ENCODE results near the gene GLI1.

DNA sequence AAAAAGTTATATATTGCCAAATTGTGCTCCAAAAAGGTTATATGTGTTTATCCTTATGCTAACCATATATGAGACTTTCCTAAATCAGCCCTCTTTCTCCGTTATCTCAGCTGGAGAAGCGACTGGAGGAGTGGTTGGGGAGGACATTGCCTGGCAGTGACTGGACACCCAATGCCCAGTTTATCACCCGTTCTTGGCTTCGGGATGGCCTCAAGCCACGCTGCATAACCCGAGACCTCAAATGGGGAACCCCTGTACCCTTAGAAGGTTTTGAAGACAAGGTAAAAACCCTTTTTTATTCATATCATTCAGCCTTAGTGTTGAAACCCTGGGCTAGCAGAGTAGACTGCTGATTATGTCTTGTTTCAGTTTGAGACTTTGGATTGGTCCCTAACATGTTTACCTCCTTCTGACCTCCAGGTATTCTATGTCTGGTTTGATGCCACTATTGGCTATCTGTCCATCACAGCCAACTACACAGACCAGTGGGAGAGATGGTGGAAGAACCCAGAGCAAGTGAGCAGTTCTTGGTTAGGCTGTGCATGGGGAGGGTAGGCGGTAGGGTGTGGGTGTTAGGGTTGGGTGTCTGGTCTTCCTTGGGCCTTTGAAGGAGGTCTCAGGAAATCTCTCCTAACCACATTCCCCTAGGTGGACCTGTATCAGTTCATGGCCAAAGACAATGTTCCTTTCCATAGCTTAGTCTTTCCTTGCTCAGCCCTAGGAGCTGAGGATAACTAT, 52.2 kb downstream of the GLI1 start:
- TF ChIP-seq, protein P1, sequence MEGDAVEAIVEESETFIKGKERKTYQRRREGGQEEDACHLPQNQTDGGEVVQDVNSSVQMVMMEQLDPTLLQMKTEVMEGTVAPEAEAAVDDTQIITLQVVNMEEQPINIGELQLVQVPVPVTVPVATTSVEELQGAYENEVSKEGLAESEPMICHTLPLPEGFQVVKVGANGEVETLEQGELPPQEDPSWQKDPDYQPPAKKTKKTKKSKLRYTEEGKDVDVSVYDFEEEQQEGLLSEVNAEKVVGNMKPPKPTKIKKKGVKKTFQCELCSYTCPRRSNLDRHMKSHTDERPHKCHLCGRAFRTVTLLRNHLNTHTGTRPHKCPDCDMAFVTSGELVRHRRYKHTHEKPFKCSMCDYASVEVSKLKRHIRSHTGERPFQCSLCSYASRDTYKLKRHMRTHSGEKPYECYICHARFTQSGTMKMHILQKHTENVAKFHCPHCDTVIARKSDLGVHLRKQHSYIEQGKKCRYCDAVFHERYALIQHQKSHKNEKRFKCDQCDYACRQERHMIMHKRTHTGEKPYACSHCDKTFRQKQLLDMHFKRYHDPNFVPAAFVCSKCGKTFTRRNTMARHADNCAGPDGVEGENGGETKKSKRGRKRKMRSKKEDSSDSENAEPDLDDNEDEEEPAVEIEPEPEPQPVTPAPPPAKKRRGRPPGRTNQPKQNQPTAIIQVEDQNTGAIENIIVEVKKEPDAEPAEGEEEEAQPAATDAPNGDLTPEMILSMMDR (IDR thresholded peaks at IDR 0.05; ENCODE audit: insufficient read depth, low read length, poor library complexity, severe bottlenecking): no peak
- no peak for TF ChIP-seq EZH2phosphoT487 (conservative IDR thresholded peaks at IDR 0.05; ENCODE audit: low read length)
